ENCODE data around the gene RBM5. TPM values are rescaled to one million over a fixed set of nuclear protein-coding genes. Genes with fewer than 3 reads are reported as not detected.
"Not testable (repeated sequence)": the region's sequence is repeated elsewhere in the genome, so short reads cannot be mapped to it uniquely, and the experiment has no call there.

Gene RBM5
- total and polyA plus RNA-seq, 3 experiments from 2014 or later: 36.9 to 136 (median 127) TPM

GRCh38 chr3:50084951-50085350 is 3.8 kb upstream of the RBM5 start:
- POLR2A ChIA-PET, H3K27me3 Mint-ChIP-seq: not testable (repeated sequence)
- peaks cover 0 to 14% (median 0%) of the 10 kb centered on the region in 3 donors for H3K36me3 Mint-ChIP-seq

GRCh38 chr3:50089609-50089945 is 858 bp downstream of the RBM5 start:
- Histone ChIP-seq H3K27me3 (ENCODE audit: insufficient read depth, low read length, poor library complexity, severe bottlenecking) (no peaks in the 10 kb centered on the region), H3K4me1 (ENCODE audit: insufficient read depth, low read length) (peaks cover 28% of the 10 kb centered on the region), H3K9me3 (ENCODE audit: low read length) (no peaks in the 10 kb centered on the region), H3K4me3 (ENCODE audit: low read length) (peak overlapping the region; percentile 100), H3K27ac (ENCODE audit: low read depth, low read length) (peak overlapping the region; percentile 99), H3K36me3 (ENCODE audit: insufficient read depth, low read length) (peaks cover 34% of the 10 kb centered on the region)
- ChIA-PET POLR2A (interaction anchor here (0.6 to 0.7 kb wide), 3 partner anchors 16 to 811 kb away, joined by 3 to 5 read pairs (median 3); no protein-coding TSS in a partner anchor), CTCF (interaction anchor here (1.0 to 1.3 kb wide), 3 partner anchors 10 to 287 kb away, joined by 3 read pairs; partner anchors contain the start of gene INKA1)
- Mint-ChIP-seq H3K9me3 (no peaks in the 10 kb centered on the region), H3K4me3 (peak overlapping the region; percentile 92 to 98 (median 96)), H3K27me3 (peaks cover 0 to 2% of the 10 kb centered on the region in 2 donors), H3K4me1 (peaks cover 33 to 44% (median 38%) of the 10 kb centered on the region in 3 donors), H3K27ac (peak overlapping the region; percentile 91 to 99 (median 98)), H3K36me3 (peaks cover 8 to 56% (median 19%) of the 10 kb centered on the region in 3 donors)
- no peak for DNase-seq

More at GRCh38 chr3:50084951-50085350, 3.8 kb upstream of the RBM5 start:
- H3K9me3 Mint-ChIP-seq; H3K4me3 Mint-ChIP-seq; H3K27ac ChIP-seq (ENCODE audit: low read depth, low read length); H3K27ac Mint-ChIP-seq; H3K4me3 ChIP-seq (ENCODE audit: low read length); DNase-seq; H3K9me3 ChIP-seq (ENCODE audit: low read length); CTCF ChIA-PET; H3K36me3 ChIP-seq (ENCODE audit: insufficient read depth, low read length); H3K27me3 ChIP-seq (ENCODE audit: insufficient read depth, low read length, poor library complexity, severe bottlenecking): not testable (repeated sequence)
- peaks cover 19 to 26% (median 25%) of the 10 kb centered on the region in 3 donors for H3K4me1 Mint-ChIP-seq
- peaks cover 21% of the 10 kb centered on the region for H3K4me1 ChIP-seq (ENCODE audit: insufficient read depth, low read length)

- H3K27ac ChIP-seq (ENCODE audit: low read depth, low read length): no peak overlapping the region
- Mint-ChIP-seq H3K27ac (peak overlapping the region in 7 of 8 donors; percentile 91 to 99 (median 98)), H3K4me3 (peak overlapping the region in 6 of 7 donors; percentile 92 to 98 (median 96)), H3K4me1 (peaks cover 39 to 54% (median 46%) of the 10 kb centered on the region in 3 donors), H3K27me3 (peaks cover 0 to 2% of the 10 kb centered on the region in 2 donors), H3K9me3 (no peaks in the 10 kb centered on the region), H3K36me3 (peaks cover 16 to 70% (median 27%) of the 10 kb centered on the region in 3 donors)
- no peaks in the 10 kb centered on the region for H3K9me3 ChIP-seq (ENCODE audit: low read length)
- H3K4me1 ChIP-seq (ENCODE audit: insufficient read depth, low read length): peaks cover 28% of the 10 kb centered on the region
- peak overlapping the region; percentile 100 for H3K4me3 ChIP-seq (ENCODE audit: low read length)
- POLR2A ChIA-PET: interaction anchor here (0.7 kb wide), 1 partner anchor 15 kb away, joined by 3 read pairs; no protein-coding TSS in a partner anchor
- CTCF ChIA-PET: no interaction called here
- DNase-seq: no peak
- H3K27me3 ChIP-seq (ENCODE audit: insufficient read depth, low read length, poor library complexity, severe bottlenecking): no peaks in the 10 kb centered on the region
- peaks cover 48% of the 10 kb centered on the region for H3K36me3 ChIP-seq (ENCODE audit: insufficient read depth, low read length)
Observed at GRCh38 chr3:50090984-50091383, 2.3 kb downstream of the RBM5 start.

- H3K27ac ChIP-seq (ENCODE audit: low read depth, low read length): no peak overlapping the region
- no peaks in the 10 kb centered on the region for H3K27me3 ChIP-seq (ENCODE audit: insufficient read depth, low read length, poor library complexity, severe bottlenecking)
- Mint-ChIP-seq H3K4me1 (peaks cover 34 to 50% (median 36%) of the 10 kb centered on the region in 3 donors), H3K27me3 (no peaks in the 10 kb centered on the region), H3K36me3 (peaks cover 16 to 93% (median 39%) of the 10 kb centered on the region in 3 donors), H3K27ac (peak overlapping the region in 4 of 8 donors; percentile 6 to 61 (median 30)), H3K4me3 (peak overlapping the region in 1 of 7 donors; percentile 62), H3K9me3 (no peaks in the 10 kb centered on the region)
- ChIA-PET POLR2A (interaction anchor here (0.7 kb wide), 1 partner anchor 142 kb away, joined by 13 read pairs; no protein-coding TSS in a partner anchor), CTCF (interaction anchor here (0.7 kb wide), 1 partner anchor 8 kb away, joined by 4 read pairs; no protein-coding TSS in a partner anchor)
- H3K4me3 ChIP-seq (ENCODE audit: low read length): no peak overlapping the region
- peaks cover 80% of the 10 kb centered on the region for H3K36me3 ChIP-seq (ENCODE audit: insufficient read depth, low read length)
- no peak for DNase-seq
- H3K9me3 ChIP-seq (ENCODE audit: low read length): no peaks in the 10 kb centered on the region
- H3K4me1 ChIP-seq (ENCODE audit: insufficient read depth, low read length): peaks cover 16% of the 10 kb centered on the region
Observed at GRCh38 chr3:50095352-50095998, 6.8 kb downstream of the RBM5 start.

GRCh38 chr3:50100386-50100785 is 11.7 kb downstream of the RBM5 start:
- H3K27me3 Mint-ChIP-seq: no peaks in the 10 kb centered on the region
- ChIA-PET CTCF (interaction anchor here (3.5 kb wide), 1 partner anchor 20 kb away, joined by 13 read pairs; no protein-coding TSS in a partner anchor), POLR2A (no interaction called here)
- H3K4me3 Mint-ChIP-seq: no peak overlapping the region
- Histone ChIP-seq H3K27me3 (ENCODE audit: insufficient read depth, low read length, poor library complexity, severe bottlenecking) (no peaks in the 10 kb centered on the region), H3K4me1 (ENCODE audit: insufficient read depth, low read length) (no peaks in the 10 kb centered on the region), H3K36me3 (ENCODE audit: insufficient read depth, low read length) (peaks cover 89% of the 10 kb centered on the region), H3K4me3 (ENCODE audit: low read length) (no peak overlapping the region), H3K9me3 (ENCODE audit: low read length) (no peaks in the 10 kb centered on the region), H3K27ac (ENCODE audit: low read depth, low read length) (no peak overlapping the region)
- peaks cover 10 to 96% (median 28%) of the 10 kb centered on the region in 3 donors for H3K36me3 Mint-ChIP-seq
- H3K27ac Mint-ChIP-seq: peak overlapping the region in 2 of 8 donors; percentile 26 to 60
- DNase-seq: no peak
- H3K9me3 Mint-ChIP-seq: no peaks in the 10 kb centered on the region
- H3K4me1 Mint-ChIP-seq: peaks cover 12 to 29% (median 16%) of the 10 kb centered on the region in 3 donors

GRCh38 chr3:50100956-50101845 is 12.5 kb downstream of the RBM5 start:
- Histone ChIP-seq H3K27me3 (ENCODE audit: insufficient read depth, low read length, poor library complexity, severe bottlenecking) (no peaks in the 10 kb centered on the region), H3K9me3 (ENCODE audit: low read length) (no peaks in the 10 kb centered on the region), H3K4me1 (ENCODE audit: insufficient read depth, low read length) (no peaks in the 10 kb centered on the region), H3K4me3 (ENCODE audit: low read length) (no peak overlapping the region), H3K27ac (ENCODE audit: low read depth, low read length) (no peak overlapping the region), H3K36me3 (ENCODE audit: insufficient read depth, low read length) (peaks cover 85% of the 10 kb centered on the region)
- no peak for DNase-seq
- no peaks in the 10 kb centered on the region for H3K9me3 Mint-ChIP-seq
- H3K27me3 Mint-ChIP-seq: no peaks in the 10 kb centered on the region
- H3K4me1 Mint-ChIP-seq: peaks cover 7 to 21% (median 8%) of the 10 kb centered on the region in 3 donors
- H3K27ac Mint-ChIP-seq: peak overlapping the region in 2 of 8 donors; percentile 38 to 60
- H3K4me3 Mint-ChIP-seq: no peak overlapping the region
- ChIA-PET CTCF (interaction anchor here (3.5 kb wide), 1 partner anchor 19 kb away, joined by 13 read pairs; no protein-coding TSS in a partner anchor), POLR2A (interaction anchor here (0.7 kb wide), 1 partner anchor 1843 kb away, joined by 4 read pairs; no protein-coding TSS in a partner anchor)
- peaks cover 3 to 92% (median 20%) of the 10 kb centered on the region in 3 donors for H3K36me3 Mint-ChIP-seq

- H3K27ac Mint-ChIP-seq: no peak overlapping the region
- CTCF ChIA-PET: no interaction called here
- peaks cover 3 to 11% (median 8%) of the 10 kb centered on the region in 3 donors for H3K4me1 Mint-ChIP-seq
- POLR2A ChIA-PET: no interaction called here
- Histone ChIP-seq H3K36me3 (ENCODE audit: insufficient read depth, low read length) (peaks cover 86% of the 10 kb centered on the region), H3K9me3 (ENCODE audit: low read length) (no peaks in the 10 kb centered on the region), H3K4me1 (ENCODE audit: insufficient read depth, low read length) (no peaks in the 10 kb centered on the region), H3K27ac (ENCODE audit: low read depth, low read length) (no peak overlapping the region), H3K4me3 (ENCODE audit: low read length) (no peak overlapping the region), H3K27me3 (ENCODE audit: insufficient read depth, low read length, poor library complexity, severe bottlenecking) (no peaks in the 10 kb centered on the region)
- H3K27me3 Mint-ChIP-seq: no peaks in the 10 kb centered on the region
- DNase-seq: no peak
- no peaks in the 10 kb centered on the region for H3K9me3 Mint-ChIP-seq
- no peak overlapping the region for H3K4me3 Mint-ChIP-seq
- peaks cover 9 to 91% (median 20%) of the 10 kb centered on the region in 3 donors for H3K36me3 Mint-ChIP-seq
Observed at GRCh38 chr3:50102558-50102957, 13.8 kb downstream of the RBM5 start.

All from CD8-positive, alpha-beta memory T cell (primary cell).